Measurements from ENCODE around the gene FBLN7. TPM values are rescaled to one million over a fixed set of nuclear protein-coding genes. Genes with fewer than 3 reads are reported as not detected.

Gene FBLN7
- total and polyA plus RNA-seq, 2 experiments from 2014 or later, result 0.16 TPM; not detected in 1

DNA sequence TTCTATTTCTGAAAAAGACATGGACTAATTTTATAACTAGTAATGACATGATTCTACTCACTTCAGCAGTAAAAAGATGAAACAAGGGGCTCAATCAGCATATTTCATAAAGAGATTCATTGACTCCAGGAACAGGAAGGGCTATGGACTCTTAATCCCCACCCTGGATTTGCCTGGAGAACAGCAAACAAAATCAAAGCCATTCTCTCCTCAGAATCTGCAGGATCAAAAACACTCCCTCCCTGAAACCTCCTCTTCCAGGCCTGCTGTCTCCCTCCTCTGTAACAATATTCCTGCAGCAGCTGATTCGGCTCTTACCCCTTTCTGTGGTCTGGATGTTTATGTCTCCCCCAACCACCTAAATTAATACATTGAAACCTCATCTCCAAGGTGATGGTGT lies 59.7 kb downstream of the FBLN7 start:
- Histone ChIP-seq H3K27ac (ENCODE audit: low read depth) (no peak overlapping the region), H2AFZ (no peak overlapping the region), H4K20me1 (replicated peaks; ENCODE audit: insufficient read depth) (no peaks in the 10 kb centered on the region), H3K36me3 (ENCODE audit: insufficient read depth) (no peaks in the 10 kb centered on the region), H3K79me2 (replicated peaks; ENCODE audit: insufficient read depth) (no peaks in the 10 kb centered on the region), H3K27me3 (ENCODE audit: insufficient read depth) (no peaks in the 10 kb centered on the region), H3F3A (replicated peaks; ENCODE audit: low read depth) (no peaks in the 10 kb centered on the region), H3K9me2 (ENCODE audit: insufficient read depth) (peaks cover 3% of the 10 kb centered on the region; the same call in 1 of the 2 replicates), H3K4me3 (no peak overlapping the region), H3K4me2 (no peak overlapping the region), H3K4me1 (ENCODE audit: insufficient read depth) (no peaks in the 10 kb centered on the region)
- H3K4me1 Mint-ChIP-seq, result peaks cover 3% of the 10 kb centered on the region; the same call in 2 of the 3 replicates
- 0 out of 3 replicates have a peak, but pooled peaks cover 2% of the 10 kb centered on the region for H3K36me3 Mint-ChIP-seq (ENCODE audit: low read depth)
- peaks cover 5% of the 10 kb centered on the region; the same call in 2 of the 3 replicates for H3K9me3 Mint-ChIP-seq
- H3K27me3 Mint-ChIP-seq (ENCODE audit: insufficient read depth, low read depth, poor library complexity), result peaks cover 2% of the 10 kb centered on the region
- H3K4me3 Mint-ChIP-seq, result no peak overlapping the region
- no peak overlapping the region for H3K27ac Mint-ChIP-seq
- no peak for ATAC-seq
- no peak for DNase-seq (ENCODE audit: low spot score)
- TF ChIP-seq, protein P1, sequence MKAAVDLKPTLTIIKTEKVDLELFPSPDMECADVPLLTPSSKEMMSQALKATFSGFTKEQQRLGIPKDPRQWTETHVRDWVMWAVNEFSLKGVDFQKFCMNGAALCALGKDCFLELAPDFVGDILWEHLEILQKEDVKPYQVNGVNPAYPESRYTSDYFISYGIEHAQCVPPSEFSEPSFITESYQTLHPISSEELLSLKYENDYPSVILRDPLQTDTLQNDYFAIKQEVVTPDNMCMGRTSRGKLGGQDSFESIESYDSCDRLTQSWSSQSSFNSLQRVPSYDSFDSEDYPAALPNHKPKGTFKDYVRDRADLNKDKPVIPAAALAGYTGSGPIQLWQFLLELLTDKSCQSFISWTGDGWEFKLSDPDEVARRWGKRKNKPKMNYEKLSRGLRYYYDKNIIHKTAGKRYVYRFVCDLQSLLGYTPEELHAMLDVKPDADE (IDR thresholded peaks at IDR 0.05), result no peak
- TF ChIP-seq, protein P2, sequence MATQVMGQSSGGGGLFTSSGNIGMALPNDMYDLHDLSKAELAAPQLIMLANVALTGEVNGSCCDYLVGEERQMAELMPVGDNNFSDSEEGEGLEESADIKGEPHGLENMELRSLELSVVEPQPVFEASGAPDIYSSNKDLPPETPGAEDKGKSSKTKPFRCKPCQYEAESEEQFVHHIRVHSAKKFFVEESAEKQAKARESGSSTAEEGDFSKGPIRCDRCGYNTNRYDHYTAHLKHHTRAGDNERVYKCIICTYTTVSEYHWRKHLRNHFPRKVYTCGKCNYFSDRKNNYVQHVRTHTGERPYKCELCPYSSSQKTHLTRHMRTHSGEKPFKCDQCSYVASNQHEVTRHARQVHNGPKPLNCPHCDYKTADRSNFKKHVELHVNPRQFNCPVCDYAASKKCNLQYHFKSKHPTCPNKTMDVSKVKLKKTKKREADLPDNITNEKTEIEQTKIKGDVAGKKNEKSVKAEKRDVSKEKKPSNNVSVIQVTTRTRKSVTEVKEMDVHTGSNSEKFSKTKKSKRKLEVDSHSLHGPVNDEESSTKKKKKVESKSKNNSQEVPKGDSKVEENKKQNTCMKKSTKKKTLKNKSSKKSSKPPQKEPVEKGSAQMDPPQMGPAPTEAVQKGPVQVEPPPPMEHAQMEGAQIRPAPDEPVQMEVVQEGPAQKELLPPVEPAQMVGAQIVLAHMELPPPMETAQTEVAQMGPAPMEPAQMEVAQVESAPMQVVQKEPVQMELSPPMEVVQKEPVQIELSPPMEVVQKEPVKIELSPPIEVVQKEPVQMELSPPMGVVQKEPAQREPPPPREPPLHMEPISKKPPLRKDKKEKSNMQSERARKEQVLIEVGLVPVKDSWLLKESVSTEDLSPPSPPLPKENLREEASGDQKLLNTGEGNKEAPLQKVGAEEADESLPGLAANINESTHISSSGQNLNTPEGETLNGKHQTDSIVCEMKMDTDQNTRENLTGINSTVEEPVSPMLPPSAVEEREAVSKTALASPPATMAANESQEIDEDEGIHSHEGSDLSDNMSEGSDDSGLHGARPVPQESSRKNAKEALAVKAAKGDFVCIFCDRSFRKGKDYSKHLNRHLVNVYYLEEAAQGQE (IDR thresholded peaks at IDR 0.05; ENCODE audit: unreplicated experiment), result no peak
- no peak for TF ChIP-seq EZH2 (IDR thresholded peaks at IDR 0.05; ENCODE audit: low read depth, unreplicated experiment)
- TF ChIP-seq STAT1 (IDR thresholded peaks at IDR 0.05; ENCODE audit: unreplicated experiment), result no peak
- no peak for TF ChIP-seq ZNF331 (CRISPR knock-in tag; IDR thresholded peaks at IDR 0.05; ENCODE audit: low read depth)
- no peak for TF ChIP-seq JUNB (IDR thresholded peaks at IDR 0.05; ENCODE audit: unreplicated experiment)
- no peak for TF ChIP-seq ZNF114 (CRISPR knock-in tag; IDR thresholded peaks at IDR 0.05)
- no peak for TF ChIP-seq POLR2AphosphoS5 (IDR thresholded peaks at IDR 0.05; ENCODE audit: low read depth)
- no peak for TF ChIP-seq CREB1 (CRISPR knock-in tag; IDR thresholded peaks at IDR 0.05; ENCODE audit: low read depth)
- no peak for TF ChIP-seq NANOG (IDR thresholded peaks at IDR 0.05; ENCODE audit: borderline replicate concordance)
- TF ChIP-seq, protein P3, sequence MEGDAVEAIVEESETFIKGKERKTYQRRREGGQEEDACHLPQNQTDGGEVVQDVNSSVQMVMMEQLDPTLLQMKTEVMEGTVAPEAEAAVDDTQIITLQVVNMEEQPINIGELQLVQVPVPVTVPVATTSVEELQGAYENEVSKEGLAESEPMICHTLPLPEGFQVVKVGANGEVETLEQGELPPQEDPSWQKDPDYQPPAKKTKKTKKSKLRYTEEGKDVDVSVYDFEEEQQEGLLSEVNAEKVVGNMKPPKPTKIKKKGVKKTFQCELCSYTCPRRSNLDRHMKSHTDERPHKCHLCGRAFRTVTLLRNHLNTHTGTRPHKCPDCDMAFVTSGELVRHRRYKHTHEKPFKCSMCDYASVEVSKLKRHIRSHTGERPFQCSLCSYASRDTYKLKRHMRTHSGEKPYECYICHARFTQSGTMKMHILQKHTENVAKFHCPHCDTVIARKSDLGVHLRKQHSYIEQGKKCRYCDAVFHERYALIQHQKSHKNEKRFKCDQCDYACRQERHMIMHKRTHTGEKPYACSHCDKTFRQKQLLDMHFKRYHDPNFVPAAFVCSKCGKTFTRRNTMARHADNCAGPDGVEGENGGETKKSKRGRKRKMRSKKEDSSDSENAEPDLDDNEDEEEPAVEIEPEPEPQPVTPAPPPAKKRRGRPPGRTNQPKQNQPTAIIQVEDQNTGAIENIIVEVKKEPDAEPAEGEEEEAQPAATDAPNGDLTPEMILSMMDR (conservative IDR thresholded peaks at IDR 0.05; ENCODE audit: low read depth in 2 of 2), result no peak
- TF ChIP-seq, protein P4, sequence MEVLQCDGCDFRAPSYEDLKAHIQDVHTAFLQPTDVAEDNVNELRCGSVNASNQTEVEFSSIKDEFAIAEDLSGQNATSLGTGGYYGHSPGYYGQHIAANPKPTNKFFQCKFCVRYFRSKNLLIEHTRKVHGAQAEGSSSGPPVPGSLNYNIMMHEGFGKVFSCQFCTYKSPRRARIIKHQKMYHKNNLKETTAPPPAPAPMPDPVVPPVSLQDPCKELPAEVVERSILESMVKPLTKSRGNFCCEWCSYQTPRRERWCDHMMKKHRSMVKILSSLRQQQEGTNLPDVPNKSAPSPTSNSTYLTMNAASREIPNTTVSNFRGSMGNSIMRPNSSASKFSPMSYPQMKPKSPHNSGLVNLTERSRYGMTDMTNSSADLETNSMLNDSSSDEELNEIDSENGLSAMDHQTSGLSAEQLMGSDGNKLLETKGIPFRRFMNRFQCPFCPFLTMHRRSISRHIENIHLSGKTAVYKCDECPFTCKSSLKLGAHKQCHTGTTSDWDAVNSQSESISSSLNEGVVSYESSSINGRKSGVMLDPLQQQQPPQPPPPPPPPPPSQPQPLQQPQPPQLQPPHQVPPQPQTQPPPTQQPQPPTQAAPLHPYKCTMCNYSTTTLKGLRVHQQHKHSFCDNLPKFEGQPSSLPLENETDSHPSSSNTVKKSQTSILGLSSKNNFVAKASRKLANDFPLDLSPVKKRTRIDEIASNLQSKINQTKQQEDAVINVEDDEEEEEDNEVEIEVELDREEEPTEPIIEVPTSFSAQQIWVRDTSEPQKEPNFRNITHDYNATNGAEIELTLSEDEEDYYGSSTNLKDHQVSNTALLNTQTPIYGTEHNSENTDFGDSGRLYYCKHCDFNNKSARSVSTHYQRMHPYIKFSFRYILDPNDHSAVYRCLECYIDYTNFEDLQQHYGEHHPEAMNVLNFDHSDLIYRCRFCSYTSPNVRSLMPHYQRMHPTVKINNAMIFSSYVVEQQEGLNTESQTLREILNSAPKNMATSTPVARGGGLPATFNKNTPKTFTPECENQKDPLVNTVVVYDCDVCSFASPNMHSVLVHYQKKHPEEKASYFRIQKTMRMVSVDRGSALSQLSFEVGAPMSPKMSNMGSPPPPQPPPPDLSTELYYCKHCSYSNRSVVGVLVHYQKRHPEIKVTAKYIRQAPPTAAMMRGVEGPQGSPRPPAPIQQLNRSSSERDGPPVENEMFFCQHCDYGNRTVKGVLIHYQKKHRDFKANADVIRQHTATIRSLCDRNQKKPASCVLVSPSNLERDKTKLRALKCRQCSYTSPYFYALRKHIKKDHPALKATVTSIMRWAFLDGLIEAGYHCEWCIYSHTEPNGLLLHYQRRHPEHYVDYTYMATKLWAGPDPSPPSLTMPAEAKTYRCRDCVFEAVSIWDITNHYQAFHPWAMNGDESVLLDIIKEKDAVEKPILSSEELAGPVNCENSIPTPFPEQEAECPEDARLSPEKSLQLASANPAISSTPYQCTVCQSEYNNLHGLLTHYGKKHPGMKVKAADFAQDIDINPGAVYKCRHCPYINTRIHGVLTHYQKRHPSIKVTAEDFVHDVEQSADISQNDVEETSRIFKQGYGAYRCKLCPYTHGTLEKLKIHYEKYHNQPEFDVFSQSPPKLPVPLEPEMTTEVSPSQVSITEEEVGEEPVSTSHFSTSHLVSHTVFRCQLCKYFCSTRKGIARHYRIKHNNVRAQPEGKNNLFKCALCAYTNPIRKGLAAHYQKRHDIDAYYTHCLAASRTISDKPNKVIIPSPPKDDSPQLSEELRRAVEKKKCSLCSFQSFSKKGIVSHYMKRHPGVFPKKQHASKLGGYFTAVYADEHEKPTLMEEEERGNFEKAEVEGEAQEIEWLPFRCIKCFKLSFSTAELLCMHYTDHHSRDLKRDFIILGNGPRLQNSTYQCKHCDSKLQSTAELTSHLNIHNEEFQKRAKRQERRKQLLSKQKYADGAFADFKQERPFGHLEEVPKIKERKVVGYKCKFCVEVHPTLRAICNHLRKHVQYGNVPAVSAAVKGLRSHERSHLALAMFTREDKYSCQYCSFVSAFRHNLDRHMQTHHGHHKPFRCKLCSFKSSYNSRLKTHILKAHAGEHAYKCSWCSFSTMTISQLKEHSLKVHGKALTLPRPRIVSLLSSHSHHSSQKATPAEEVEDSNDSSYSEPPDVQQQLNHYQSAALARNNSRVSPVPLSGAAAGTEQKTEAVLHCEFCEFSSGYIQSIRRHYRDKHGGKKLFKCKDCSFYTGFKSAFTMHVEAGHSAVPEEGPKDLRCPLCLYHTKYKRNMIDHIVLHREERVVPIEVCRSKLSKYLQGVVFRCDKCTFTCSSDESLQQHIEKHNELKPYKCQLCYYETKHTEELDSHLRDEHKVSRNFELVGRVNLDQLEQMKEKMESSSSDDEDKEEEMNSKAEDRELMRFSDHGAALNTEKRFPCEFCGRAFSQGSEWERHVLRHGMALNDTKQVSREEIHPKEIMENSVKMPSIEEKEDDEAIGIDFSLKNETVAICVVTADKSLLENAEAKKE (CRISPR knock-in tag; IDR thresholded peaks at IDR 0.05), result no peak
- no peak for TF ChIP-seq EZH2phosphoT487 (IDR thresholded peaks at IDR 0.05; ENCODE audit: unreplicated experiment)

All from GM23338 (cell line).